ENCODE data around the gene PARD3. TPM values are rescaled to one million over a fixed set of nuclear protein-coding genes. Genes with fewer than 3 reads are reported as not detected.
"Not testable (repeated sequence)": the region's sequence is repeated elsewhere in the genome, so short reads cannot be mapped to it uniquely, and the experiment has no call there.

The PARD3 gene
- total RNA-seq, 4 donors from 2014 or later, result 98.9 to 122 (median 105) TPM

- Histone ChIP-seq H3K4me3 (no peak overlapping the region), H3K4me1 (peaks cover 7 to 25% (median 14%) of the 10 kb centered on the region in 4 donors), H3K27ac (replicated peaks in 1 of 4) (peak overlapping the region in 1 of 4 donors; percentile 68), H3K27me3 (no peaks in the 10 kb centered on the region), H3K36me3 (no peaks in the 10 kb centered on the region), H3K9me3 (peaks cover 0 to 8% (median 4%) of the 10 kb centered on the region in 4 donors)
- no peak for DNase-seq (ENCODE audit: extremely low spot score)
- intact Hi-C loops (cut with DNase I), result no loop called here
- 83% methylated on average over 4 of the region's 4 CpGs for WGBS
- TF ChIP-seq, protein P1, sequence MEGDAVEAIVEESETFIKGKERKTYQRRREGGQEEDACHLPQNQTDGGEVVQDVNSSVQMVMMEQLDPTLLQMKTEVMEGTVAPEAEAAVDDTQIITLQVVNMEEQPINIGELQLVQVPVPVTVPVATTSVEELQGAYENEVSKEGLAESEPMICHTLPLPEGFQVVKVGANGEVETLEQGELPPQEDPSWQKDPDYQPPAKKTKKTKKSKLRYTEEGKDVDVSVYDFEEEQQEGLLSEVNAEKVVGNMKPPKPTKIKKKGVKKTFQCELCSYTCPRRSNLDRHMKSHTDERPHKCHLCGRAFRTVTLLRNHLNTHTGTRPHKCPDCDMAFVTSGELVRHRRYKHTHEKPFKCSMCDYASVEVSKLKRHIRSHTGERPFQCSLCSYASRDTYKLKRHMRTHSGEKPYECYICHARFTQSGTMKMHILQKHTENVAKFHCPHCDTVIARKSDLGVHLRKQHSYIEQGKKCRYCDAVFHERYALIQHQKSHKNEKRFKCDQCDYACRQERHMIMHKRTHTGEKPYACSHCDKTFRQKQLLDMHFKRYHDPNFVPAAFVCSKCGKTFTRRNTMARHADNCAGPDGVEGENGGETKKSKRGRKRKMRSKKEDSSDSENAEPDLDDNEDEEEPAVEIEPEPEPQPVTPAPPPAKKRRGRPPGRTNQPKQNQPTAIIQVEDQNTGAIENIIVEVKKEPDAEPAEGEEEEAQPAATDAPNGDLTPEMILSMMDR (IDR thresholded peaks at IDR 0.05), result no peak
Measured at GRCh38 chr10:34078017-34078744, 736.9 kb downstream of the PARD3 start.

DNA sequence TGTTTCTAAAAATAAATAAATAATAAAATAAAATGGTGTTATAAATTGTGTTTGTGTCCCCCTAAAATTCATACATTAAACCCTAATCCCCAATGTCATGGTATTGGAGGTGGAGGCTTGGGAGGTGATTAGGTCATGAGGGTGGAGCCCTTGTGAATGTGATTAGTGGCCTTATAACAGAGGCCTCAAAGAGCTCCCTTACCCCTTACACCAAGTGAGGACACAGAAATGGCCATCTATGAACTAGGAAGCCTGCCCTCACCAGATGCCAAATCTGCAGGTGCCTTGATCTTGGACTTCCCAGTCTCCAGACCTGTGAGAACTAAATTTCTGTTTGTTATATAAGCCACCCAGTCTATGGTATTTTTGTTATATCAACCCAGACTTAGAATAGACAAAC is 738.7 kb downstream of the PARD3 start:
- Histone ChIP-seq H3K27ac (replicated peaks in 1 of 4) (no peak overlapping the region), H3K9me3 (peaks cover 0 to 8% (median 4%) of the 10 kb centered on the region in 4 donors), H3K4me1 (peaks cover 7 to 25% (median 14%) of the 10 kb centered on the region in 4 donors), H3K4me3 (no peak overlapping the region), H3K36me3 (no peaks in the 10 kb centered on the region), H3K27me3 (no peaks in the 10 kb centered on the region)
- no peak for DNase-seq (ENCODE audit: extremely low spot score)
- TF ChIP-seq, protein P1 (IDR thresholded peaks at IDR 0.05), result no peak
- TF ChIP-seq POLR2A (IDR thresholded peaks at IDR 0.05; ENCODE audit: low read depth), result no peak
- TF ChIP-seq POLR2AphosphoS5 (IDR thresholded peaks at IDR 0.05), result no peak
- TF ChIP-seq EP300 (IDR thresholded peaks at IDR 0.05), result no peak
- intact Hi-C loops (cut with DNase I), result no loop called here

- peak; percentile 91 for DNase-seq (ENCODE audit: extremely low spot score)
- Histone ChIP-seq H3K9me3 (peaks cover 0 to 8% (median 4%) of the 10 kb centered on the region in 4 donors), H3K36me3 (no peaks in the 10 kb centered on the region), H3K4me1 (peaks cover 7 to 25% (median 14%) of the 10 kb centered on the region in 4 donors), H3K4me3 (no peak overlapping the region), H3K27ac (replicated peaks in 1 of 4) (peak overlapping the region in 1 of 4 donors; percentile 30), H3K27me3 (no peaks in the 10 kb centered on the region)
- no peak for TF ChIP-seq EP300 (IDR thresholded peaks at IDR 0.05)
- TF ChIP-seq, protein P1 (IDR thresholded peaks at IDR 0.05), result no peak
- TF ChIP-seq POLR2A (IDR thresholded peaks at IDR 0.05; ENCODE audit: low read depth), result no peak
- no peak for TF ChIP-seq POLR2AphosphoS5 (IDR thresholded peaks at IDR 0.05)
- intact Hi-C loops (cut with DNase I), result no loop called here
- 68% methylated on average over 6 of the region's 6 CpGs for WGBS
Measured at GRCh38 chr10:34075254-34075926, 739.7 kb downstream of the PARD3 start.

- intact Hi-C loops (cut with DNase I), result no loop called here
- H3K4me3 ChIP-seq, result no peak overlapping the region
Measured at GRCh38 chr10:34074051-34074450, 741.0 kb downstream of the PARD3 start.

DNA sequence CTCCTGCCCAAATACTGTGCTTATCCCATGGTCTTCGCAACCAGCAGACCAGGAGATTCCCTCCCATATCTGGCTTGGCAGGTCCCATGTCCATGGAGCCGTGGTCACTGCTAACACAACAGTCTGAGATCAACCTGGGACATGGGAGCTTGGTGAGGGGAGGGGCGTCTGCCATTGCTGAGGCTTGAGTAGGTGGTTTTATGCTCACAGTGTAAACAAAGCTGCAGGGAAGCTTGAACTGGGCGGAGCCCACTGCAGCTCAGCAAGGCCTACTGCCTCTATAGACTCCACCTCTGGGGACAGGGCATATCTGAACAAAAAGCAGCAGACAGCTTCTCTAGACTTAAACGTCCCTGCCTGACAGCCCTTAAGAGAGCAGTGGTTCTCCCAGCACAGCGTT is 747.4 kb downstream of the PARD3 start:
- intact Hi-C loops (cut with DNase I); H3K36me3 ChIP-seq; H3K27ac ChIP-seq (replicated peaks in 1 of 4); H3K4me3 ChIP-seq; H3K27me3 ChIP-seq; DNase-seq (ENCODE audit: extremely low spot score); H3K4me1 ChIP-seq: not testable (repeated sequence)
- no CpG with 5 or more reads among the region's 6 CpGs for WGBS
- peaks cover 0 to 14% (median 12%) of the 10 kb centered on the region in 4 donors for H3K9me3 ChIP-seq

More at GRCh38 chr10:34074051-34074450, 741.0 kb downstream of the PARD3 start:
- peaks cover 0 to 8% (median 4%) of the 10 kb centered on the region in 4 donors for H3K9me3 ChIP-seq
- TF ChIP-seq EP300 (IDR thresholded peaks at IDR 0.05), result no peak
- no peak for TF ChIP-seq POLR2AphosphoS5 (IDR thresholded peaks at IDR 0.05)
- TF ChIP-seq, protein P1 (IDR thresholded peaks at IDR 0.05), result no peak
- TF ChIP-seq POLR2A (IDR thresholded peaks at IDR 0.05; ENCODE audit: low read depth), result no peak
- H3K27me3 ChIP-seq, result no peaks in the 10 kb centered on the region
- no peaks in the 10 kb centered on the region for H3K36me3 ChIP-seq
- H3K4me1 ChIP-seq, result peaks cover 7 to 15% (median 9%) of the 10 kb centered on the region in 4 donors
- no peak overlapping the region for H3K27ac ChIP-seq (replicated peaks in 1 of 4)
- 74% methylated on average over 3 of the region's 3 CpGs for WGBS
- DNase-seq (ENCODE audit: extremely low spot score), result peak; percentile 77
